Ishikawa (cell line): ENCODE data around the gene PSMF1.

ENCODE experiments used
- CEBPB ChIP-seq: IDR thresholded peaks from 2 replicates; pipeline ENCODE4 v1.6.1; 2012
- CREB1 ChIP-seq: IDR thresholded peaks from 2 replicates; pipeline ENCODE4 v1.6.1; 2012; ENCODE audit warnings: low read depth
- EGR1 ChIP-seq: IDR thresholded peaks from 2 replicates; pipeline ENCODE4 v1.6.1; 2012
- EP300 ChIP-seq: IDR thresholded peaks from 2 replicates; pipeline ENCODE4 v1.6.1; 2012; ENCODE audit warnings: borderline replicate concordance
- FOXM1 ChIP-seq: IDR thresholded peaks from 2 replicates; pipeline ENCODE4 v1.6.1; 2012; ENCODE audit warnings: low read depth, borderline replicate concordance
- MAX ChIP-seq: IDR thresholded peaks from 2 replicates; pipeline ENCODE4 v1.6.1; 2012
- NFIC ChIP-seq: IDR thresholded peaks from 2 replicates; pipeline ENCODE4 v1.6.1; 2012
- RAD21 ChIP-seq: IDR thresholded peaks from 2 replicates; pipeline ENCODE4 v1.6.1; 2012; ENCODE audit warnings: low read depth
- REST ChIP-seq: IDR thresholded peaks from 2 replicates; pipeline ENCODE4 v1.6.1; 2012; ENCODE audit warnings: low read depth, mild to moderate bottlenecking
- TAF1 ChIP-seq: IDR thresholded peaks from 2 replicates; pipeline ENCODE4 v1.6.1; 2012; ENCODE audit warnings: low read depth, mild to moderate bottlenecking
- TCF12 ChIP-seq: IDR thresholded peaks from 2 replicates; pipeline ENCODE4 v1.6.1; 2012; ENCODE audit warnings: low read depth
- TEAD4 ChIP-seq: IDR thresholded peaks from 2 replicates; pipeline ENCODE4 v1.6.1; 2012
- YY1 ChIP-seq: IDR thresholded peaks from 2 replicates; pipeline ENCODE4 v1.6.1; 2012; ENCODE audit warnings: low read depth
- ZBTB7A ChIP-seq: IDR thresholded peaks from 2 replicates; pipeline ENCODE4 v1.6.1; 2012; ENCODE audit warnings: low read depth
- TF ChIP-seq, protein P1 (sequence below): IDR thresholded peaks from 2 replicates; pipeline ENCODE4 v1.6.1; 2012

The PSMF1 gene

GRCh38 chr20:1184638-1185315 lies 66.4 kb downstream of the PSMF1 start, which contains the start of gene TMEM74B:
Gene TMEM74B, minus strand, starts transcription at chr20:1184981. Its CDS starts 1,180 bp downstream, at chr20:1183801.
- TF ChIP-seq ZBTB7A (0 out of 2 replicates have a peak, but pooled peaks have one; percentile 44), TEAD4 (no peak)

DNA sequence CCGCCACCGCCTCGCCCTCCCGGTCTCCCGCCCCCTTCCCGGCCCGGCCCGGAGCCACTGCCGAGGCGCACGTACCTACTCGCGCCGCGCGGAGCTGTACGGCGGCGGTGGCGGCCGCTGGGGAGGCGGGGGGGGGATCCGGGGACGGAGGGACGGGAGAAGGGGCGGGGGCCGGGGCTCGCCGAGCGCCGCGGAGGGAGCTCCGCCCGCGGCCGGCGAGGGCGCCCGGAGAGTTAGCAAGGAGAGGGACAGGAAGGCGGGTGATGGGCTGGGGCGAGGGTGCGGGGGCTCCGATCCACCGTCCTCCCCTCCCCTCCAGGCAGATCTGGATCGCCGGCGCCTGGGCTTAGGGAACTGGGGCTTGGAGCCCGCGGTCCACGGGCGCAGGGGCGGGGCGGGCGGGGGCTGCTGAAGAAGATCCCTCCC lies 66.9 kb downstream of the PSMF1 start:
- no peak for TF ChIP-seq RAD21
- TF ChIP-seq, protein P1, sequence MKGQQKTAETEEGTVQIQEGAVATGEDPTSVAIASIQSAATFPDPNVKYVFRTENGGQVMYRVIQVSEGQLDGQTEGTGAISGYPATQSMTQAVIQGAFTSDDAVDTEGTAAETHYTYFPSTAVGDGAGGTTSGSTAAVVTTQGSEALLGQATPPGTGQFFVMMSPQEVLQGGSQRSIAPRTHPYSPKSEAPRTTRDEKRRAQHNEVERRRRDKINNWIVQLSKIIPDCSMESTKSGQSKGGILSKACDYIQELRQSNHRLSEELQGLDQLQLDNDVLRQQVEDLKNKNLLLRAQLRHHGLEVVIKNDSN: no peak
- no peak for TF ChIP-seq YY1
- no peak for TF ChIP-seq NFIC
- no peak for TF ChIP-seq TEAD4
- TF ChIP-seq REST: no peak
- TF ChIP-seq EP300: no peak
- no peak for TF ChIP-seq EGR1

DNA sequence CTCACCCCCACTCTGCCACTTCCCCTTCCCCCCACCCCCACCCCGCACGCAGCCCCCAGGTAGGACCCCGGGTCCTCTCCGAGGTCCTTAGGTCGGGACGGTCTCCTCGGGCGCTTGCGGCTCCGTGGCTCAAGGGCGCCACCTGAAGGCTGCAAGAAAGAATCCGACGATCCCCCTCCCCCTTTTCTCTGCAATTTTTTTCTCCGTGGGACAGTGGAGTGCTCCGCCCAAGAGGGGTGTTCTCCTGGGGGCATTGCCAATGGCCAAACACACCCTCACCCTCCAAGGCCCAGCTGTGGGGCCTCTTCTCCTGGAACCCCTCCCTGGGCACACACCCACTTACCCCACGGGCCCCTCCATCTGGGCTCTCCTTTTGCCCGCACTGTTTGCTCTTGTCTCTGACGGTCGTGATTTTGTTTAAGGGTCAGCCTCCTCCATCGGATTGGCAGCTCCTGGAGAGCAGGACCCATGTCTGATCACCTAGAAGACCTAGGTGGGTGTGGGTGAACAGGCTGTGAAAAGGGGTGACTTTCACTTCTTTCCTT lies 67.5 kb downstream of the PSMF1 start:
- no peak for TF ChIP-seq EGR1
- no peak for TF ChIP-seq CEBPB
- 0 out of 2 replicates have a peak, but pooled peaks have one; percentile 20 for TF ChIP-seq TEAD4
- TF ChIP-seq YY1: no peak
- TF ChIP-seq NFIC: no peak
- TF ChIP-seq CREB1: no peak
- peak; percentile 24; the same call in 1 of the 2 replicates for TF ChIP-seq REST
- no peak for TF ChIP-seq TCF12
- TF ChIP-seq TAF1: no peak
- no peak for TF ChIP-seq FOXM1
- TF ChIP-seq, protein P1: no peak
- no peak for TF ChIP-seq MAX
- TF ChIP-seq RAD21: peak; percentile 69
- TF ChIP-seq EP300: no peak
- TF ChIP-seq ZBTB7A: peak; percentile 38; the same call in 1 of the 2 replicates

DNA sequence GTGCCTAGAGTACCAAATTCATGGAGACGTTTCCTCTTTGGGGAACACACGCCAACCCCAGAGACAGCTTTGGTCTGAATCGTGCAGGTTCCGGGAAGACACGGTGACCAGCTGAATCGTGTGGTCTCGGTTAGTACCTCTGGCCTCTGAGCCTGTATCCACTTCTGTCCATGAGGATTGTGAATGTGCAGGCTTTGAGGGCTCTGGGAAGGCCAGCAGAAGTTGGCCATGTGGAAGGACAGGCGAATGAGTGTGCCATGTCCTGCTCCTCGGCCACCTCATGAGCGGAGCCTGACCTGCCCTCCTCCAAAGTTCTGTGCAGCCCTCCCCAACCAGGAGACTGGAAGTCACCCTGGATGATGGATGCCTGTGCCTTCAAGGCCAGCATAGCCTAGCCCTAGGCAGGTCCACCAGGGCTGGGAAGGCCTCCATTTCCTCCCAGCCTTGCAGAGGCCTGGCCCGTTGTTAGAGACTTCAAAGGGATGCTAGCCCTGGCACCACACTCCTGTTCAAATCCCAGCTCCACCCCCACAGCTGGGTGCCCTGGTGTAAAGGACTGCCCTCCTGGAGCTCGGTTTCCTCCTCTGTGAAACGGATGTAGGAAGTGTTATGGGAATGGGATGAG lies 68.1 kb downstream of the PSMF1 start:
- TF ChIP-seq ZBTB7A: no peak
- no peak for TF ChIP-seq YY1
- no peak for TF ChIP-seq EGR1
- no peak for TF ChIP-seq CEBPB
- TF ChIP-seq CREB1: no peak
- TF ChIP-seq, protein P1: no peak
- no peak for TF ChIP-seq EP300
- no peak for TF ChIP-seq REST
- TF ChIP-seq TCF12: no peak
- TF ChIP-seq MAX: no peak
- TF ChIP-seq NFIC: no peak
- TF ChIP-seq TEAD4: no peak
